GM23338 (cell line): ENCODE data around the gene KRTAP9-6. TPM values are rescaled to one million over a fixed set of nuclear protein-coding genes. Genes with fewer than 3 reads are reported as not detected.

Experiments
- CREB1 ChIP-seq: fragments of 250-450 bp; sonication (Bioruptor Pico); IDR thresholded peaks from 2 replicates; pipeline ENCODE4 v1.5.0; 2020; ENCODE audit warnings: low read depth, mild to moderate bottlenecking, moderate library complexity
- EZH2 ChIP-seq: fragments of 200-600 bp; sonication (generic); IDR thresholded peaks from one replicate; pipeline ENCODE4 v1.8.0; 2017; ENCODE audit warnings: antibody characterized with exemption, mild to moderate bottlenecking, low read depth; ENCODE audit not compliant: unreplicated experiment
- JUNB ChIP-seq: IDR thresholded peaks from one replicate; pipeline ENCODE4 v1.6.1; 2016; ENCODE audit warnings: antibody characterized with exemption; ENCODE audit not compliant: unreplicated experiment
- NANOG ChIP-seq: IDR thresholded peaks from 2 replicates; pipeline ENCODE4 v1.6.1; 2016; ENCODE audit warnings: antibody characterized with exemption, borderline replicate concordance
- POLR2AphosphoS5 ChIP-seq: IDR thresholded peaks from 2 replicates; pipeline ENCODE4 v1.6.1; 2016; ENCODE audit warnings: antibody characterized with exemption, low read depth
- ZNF114 ChIP-seq: fragments of 250-450 bp; sonication (Bioruptor Pico); IDR thresholded peaks from 2 replicates; pipeline ENCODE4 v1.5.0; 2020; ENCODE audit warnings: mild to moderate bottlenecking, moderate library complexity
- ZNF331 ChIP-seq: fragments of 250-450 bp; sonication (Bioruptor Pico); IDR thresholded peaks from 2 replicates; pipeline ENCODE4 v1.5.0; 2020; ENCODE audit warnings: low read depth, mild to moderate bottlenecking, moderate library complexity
- polyA plus RNA-seq: library from polyadenylated mRNA; unstranded; fragments of >200 nt; fragmentation: Nextera tagmentation; extraction: Ambion mirVana; gene quantifications from 2 replicates; pipeline ENCODE4 v1.2.1, GENCODE V29; 2016
- total RNA-seq: library from RNA; depleted of rRNA; stranded (reverse); fragments of >200 nt; shearing (Covaris generic); gene quantifications from 2 replicates; pipeline ENCODE4 v1.2.3, GENCODE V29; 2014
- TF ChIP-seq, protein P1 (sequence below): fragments of 250-450 bp; sonication (Bioruptor Pico); IDR thresholded peaks from 2 replicates; pipeline ENCODE4 v1.5.0; 2020; ENCODE audit warnings: mild to moderate bottlenecking, moderate library complexity
- TF ChIP-seq, protein P2 (sequence below), 2 experiments: fragments of 200-600 bp in 1 of 2; sonication (generic) in 1 of 2; conservative IDR thresholded peaks; 2 replicates each; pipeline versions ENCODE4 v1.5.1 to v1.6.1; 2016 to 2017; ENCODE audit warnings: antibody characterized with exemption in 2 of 2, low read depth in 2 of 2, mild to moderate bottlenecking in 2 of 2, moderate library complexity in 1 of 2
- TF ChIP-seq, protein P3 (sequence below): IDR thresholded peaks from one replicate; pipeline ENCODE4 v1.6.1; 2018; ENCODE audit warnings: antibody characterized with exemption; ENCODE audit not compliant: unreplicated experiment

The KRTAP9-6 gene
- total and polyA plus RNA-seq, 2 experiments from 2014 or later = not detected

DNA sequence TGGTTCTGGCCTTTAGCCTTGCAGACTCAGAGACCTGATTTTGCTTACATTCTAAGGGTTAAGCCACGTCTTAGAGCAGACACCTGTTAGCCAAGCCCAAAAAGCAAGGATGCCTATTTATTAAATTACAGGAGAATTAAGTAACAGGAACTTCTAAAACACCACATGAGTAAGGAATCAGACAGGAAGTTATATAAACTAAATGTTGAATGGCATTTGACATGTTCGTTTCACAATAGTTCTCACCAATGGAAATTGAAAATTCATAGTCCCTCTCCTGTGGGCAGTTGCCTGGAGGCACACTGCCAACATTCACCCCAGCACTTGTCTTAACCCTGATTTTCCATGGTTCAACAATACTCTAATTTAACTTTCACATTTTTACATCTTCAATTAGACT is 19.4 kb downstream of the KRTAP9-6 start (continued):
- TF ChIP-seq, protein P1, sequence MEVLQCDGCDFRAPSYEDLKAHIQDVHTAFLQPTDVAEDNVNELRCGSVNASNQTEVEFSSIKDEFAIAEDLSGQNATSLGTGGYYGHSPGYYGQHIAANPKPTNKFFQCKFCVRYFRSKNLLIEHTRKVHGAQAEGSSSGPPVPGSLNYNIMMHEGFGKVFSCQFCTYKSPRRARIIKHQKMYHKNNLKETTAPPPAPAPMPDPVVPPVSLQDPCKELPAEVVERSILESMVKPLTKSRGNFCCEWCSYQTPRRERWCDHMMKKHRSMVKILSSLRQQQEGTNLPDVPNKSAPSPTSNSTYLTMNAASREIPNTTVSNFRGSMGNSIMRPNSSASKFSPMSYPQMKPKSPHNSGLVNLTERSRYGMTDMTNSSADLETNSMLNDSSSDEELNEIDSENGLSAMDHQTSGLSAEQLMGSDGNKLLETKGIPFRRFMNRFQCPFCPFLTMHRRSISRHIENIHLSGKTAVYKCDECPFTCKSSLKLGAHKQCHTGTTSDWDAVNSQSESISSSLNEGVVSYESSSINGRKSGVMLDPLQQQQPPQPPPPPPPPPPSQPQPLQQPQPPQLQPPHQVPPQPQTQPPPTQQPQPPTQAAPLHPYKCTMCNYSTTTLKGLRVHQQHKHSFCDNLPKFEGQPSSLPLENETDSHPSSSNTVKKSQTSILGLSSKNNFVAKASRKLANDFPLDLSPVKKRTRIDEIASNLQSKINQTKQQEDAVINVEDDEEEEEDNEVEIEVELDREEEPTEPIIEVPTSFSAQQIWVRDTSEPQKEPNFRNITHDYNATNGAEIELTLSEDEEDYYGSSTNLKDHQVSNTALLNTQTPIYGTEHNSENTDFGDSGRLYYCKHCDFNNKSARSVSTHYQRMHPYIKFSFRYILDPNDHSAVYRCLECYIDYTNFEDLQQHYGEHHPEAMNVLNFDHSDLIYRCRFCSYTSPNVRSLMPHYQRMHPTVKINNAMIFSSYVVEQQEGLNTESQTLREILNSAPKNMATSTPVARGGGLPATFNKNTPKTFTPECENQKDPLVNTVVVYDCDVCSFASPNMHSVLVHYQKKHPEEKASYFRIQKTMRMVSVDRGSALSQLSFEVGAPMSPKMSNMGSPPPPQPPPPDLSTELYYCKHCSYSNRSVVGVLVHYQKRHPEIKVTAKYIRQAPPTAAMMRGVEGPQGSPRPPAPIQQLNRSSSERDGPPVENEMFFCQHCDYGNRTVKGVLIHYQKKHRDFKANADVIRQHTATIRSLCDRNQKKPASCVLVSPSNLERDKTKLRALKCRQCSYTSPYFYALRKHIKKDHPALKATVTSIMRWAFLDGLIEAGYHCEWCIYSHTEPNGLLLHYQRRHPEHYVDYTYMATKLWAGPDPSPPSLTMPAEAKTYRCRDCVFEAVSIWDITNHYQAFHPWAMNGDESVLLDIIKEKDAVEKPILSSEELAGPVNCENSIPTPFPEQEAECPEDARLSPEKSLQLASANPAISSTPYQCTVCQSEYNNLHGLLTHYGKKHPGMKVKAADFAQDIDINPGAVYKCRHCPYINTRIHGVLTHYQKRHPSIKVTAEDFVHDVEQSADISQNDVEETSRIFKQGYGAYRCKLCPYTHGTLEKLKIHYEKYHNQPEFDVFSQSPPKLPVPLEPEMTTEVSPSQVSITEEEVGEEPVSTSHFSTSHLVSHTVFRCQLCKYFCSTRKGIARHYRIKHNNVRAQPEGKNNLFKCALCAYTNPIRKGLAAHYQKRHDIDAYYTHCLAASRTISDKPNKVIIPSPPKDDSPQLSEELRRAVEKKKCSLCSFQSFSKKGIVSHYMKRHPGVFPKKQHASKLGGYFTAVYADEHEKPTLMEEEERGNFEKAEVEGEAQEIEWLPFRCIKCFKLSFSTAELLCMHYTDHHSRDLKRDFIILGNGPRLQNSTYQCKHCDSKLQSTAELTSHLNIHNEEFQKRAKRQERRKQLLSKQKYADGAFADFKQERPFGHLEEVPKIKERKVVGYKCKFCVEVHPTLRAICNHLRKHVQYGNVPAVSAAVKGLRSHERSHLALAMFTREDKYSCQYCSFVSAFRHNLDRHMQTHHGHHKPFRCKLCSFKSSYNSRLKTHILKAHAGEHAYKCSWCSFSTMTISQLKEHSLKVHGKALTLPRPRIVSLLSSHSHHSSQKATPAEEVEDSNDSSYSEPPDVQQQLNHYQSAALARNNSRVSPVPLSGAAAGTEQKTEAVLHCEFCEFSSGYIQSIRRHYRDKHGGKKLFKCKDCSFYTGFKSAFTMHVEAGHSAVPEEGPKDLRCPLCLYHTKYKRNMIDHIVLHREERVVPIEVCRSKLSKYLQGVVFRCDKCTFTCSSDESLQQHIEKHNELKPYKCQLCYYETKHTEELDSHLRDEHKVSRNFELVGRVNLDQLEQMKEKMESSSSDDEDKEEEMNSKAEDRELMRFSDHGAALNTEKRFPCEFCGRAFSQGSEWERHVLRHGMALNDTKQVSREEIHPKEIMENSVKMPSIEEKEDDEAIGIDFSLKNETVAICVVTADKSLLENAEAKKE (CRISPR knock-in tag) = no peak
- TF ChIP-seq ZNF331 (CRISPR knock-in tag) (no peak), JUNB (no peak), EZH2 (no peak), ZNF114 (CRISPR knock-in tag) (no peak), CREB1 (CRISPR knock-in tag) (no peak), NANOG (no peak), POLR2AphosphoS5 (no peak)
- TF ChIP-seq, protein P2, sequence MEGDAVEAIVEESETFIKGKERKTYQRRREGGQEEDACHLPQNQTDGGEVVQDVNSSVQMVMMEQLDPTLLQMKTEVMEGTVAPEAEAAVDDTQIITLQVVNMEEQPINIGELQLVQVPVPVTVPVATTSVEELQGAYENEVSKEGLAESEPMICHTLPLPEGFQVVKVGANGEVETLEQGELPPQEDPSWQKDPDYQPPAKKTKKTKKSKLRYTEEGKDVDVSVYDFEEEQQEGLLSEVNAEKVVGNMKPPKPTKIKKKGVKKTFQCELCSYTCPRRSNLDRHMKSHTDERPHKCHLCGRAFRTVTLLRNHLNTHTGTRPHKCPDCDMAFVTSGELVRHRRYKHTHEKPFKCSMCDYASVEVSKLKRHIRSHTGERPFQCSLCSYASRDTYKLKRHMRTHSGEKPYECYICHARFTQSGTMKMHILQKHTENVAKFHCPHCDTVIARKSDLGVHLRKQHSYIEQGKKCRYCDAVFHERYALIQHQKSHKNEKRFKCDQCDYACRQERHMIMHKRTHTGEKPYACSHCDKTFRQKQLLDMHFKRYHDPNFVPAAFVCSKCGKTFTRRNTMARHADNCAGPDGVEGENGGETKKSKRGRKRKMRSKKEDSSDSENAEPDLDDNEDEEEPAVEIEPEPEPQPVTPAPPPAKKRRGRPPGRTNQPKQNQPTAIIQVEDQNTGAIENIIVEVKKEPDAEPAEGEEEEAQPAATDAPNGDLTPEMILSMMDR (conservative IDR thresholded peaks at IDR 0.05; ENCODE audit: low read depth in 2 of 2) = no peak
- TF ChIP-seq, protein P3, sequence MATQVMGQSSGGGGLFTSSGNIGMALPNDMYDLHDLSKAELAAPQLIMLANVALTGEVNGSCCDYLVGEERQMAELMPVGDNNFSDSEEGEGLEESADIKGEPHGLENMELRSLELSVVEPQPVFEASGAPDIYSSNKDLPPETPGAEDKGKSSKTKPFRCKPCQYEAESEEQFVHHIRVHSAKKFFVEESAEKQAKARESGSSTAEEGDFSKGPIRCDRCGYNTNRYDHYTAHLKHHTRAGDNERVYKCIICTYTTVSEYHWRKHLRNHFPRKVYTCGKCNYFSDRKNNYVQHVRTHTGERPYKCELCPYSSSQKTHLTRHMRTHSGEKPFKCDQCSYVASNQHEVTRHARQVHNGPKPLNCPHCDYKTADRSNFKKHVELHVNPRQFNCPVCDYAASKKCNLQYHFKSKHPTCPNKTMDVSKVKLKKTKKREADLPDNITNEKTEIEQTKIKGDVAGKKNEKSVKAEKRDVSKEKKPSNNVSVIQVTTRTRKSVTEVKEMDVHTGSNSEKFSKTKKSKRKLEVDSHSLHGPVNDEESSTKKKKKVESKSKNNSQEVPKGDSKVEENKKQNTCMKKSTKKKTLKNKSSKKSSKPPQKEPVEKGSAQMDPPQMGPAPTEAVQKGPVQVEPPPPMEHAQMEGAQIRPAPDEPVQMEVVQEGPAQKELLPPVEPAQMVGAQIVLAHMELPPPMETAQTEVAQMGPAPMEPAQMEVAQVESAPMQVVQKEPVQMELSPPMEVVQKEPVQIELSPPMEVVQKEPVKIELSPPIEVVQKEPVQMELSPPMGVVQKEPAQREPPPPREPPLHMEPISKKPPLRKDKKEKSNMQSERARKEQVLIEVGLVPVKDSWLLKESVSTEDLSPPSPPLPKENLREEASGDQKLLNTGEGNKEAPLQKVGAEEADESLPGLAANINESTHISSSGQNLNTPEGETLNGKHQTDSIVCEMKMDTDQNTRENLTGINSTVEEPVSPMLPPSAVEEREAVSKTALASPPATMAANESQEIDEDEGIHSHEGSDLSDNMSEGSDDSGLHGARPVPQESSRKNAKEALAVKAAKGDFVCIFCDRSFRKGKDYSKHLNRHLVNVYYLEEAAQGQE = no peak
